ENCODE results near the gene CHN2.

Gene CHN2

DNA sequence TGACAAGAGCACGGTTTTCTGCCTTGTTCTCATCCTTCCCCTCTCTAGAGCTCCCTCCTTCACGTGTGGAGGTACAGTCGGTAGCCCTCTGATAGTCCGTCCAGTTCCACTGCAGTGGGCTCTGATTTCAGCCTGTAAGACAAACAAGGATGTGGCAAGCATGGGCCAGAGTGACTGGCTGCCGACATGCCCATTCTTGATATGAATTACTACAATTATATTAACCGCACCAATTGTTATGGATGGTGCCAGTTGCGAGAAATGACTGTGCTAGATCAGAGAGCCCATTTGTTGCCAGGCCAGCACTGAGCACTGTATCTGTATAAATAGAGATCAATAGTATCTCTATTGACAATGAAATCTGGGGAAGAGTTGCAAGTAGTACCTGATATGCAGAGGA, 146.6 kb downstream of the CHN2 start:
- no peak for DNase-seq

DNA sequence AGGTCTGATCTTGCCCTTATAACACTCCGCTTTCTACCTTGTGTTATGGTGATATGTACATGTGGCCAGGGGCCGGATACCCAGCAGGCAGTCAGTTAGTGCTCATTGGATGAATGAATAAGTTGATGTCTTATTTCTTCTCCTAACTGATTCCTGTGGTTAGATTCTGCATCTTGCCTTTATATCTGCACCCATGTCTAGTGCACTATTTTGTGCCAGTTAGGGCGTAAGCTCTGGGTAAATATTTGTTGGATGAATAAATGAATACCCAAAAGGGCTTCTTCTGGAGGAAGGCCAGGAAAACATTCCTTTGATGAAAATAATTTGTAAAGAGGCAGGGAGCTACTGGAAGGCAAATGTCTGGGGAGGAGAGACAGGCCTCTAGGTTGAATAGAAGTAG, 148.2 kb downstream of the CHN2 start:
- DNase-seq: no peak

DNA sequence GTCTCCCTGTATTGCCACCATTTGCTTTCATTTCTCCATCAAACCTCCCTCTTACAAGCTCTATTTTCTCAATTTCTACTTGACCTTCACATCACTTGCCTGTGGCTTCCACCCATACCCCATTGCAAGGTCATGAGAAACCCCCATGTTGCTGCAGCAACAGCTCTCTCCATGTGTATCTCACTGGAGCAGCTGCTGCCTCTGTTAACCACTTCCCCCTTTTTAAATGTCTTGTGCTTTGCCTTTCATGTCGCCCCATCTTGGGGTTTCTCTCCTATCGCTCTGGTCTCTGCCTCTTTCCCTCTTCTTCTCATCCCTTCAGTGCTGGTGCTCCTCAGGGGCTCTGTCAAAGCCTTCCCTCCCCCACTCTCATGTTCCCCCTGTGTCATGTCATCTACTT, 148.8 kb downstream of the CHN2 start:
- DNase-seq: no peak

DNA sequence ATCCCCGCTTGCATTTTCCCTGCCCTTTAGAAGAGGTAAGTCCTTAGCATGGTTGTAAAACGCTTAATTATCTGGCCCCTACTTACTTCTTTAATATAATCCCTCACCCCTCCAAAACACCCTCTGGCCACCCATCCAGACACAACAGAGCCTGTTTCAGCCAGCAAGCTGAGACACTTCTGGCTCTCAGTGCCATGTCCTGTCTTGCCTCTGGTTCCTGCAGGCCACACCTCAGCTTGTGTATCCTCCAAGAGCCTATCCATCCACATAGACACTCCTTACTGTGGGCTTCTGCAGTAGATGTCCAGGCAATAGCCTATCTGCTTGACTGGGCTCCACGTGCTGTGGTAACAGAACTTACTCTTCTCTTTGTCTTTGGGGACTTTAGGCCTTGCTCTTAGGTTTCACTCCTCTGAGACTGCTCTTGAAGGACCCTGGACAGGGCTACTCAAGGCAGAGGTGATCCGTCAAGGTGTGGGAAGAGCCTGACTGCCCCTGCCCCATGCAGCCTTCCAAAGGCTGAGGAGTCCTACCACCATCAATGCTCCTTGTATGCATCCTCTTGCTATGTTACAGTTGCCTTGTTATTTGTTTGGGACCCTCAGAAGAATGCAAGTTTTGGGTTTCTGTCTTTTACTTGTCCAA, 149.9 kb downstream of the CHN2 start:
- DNase-seq: no peak

DNA sequence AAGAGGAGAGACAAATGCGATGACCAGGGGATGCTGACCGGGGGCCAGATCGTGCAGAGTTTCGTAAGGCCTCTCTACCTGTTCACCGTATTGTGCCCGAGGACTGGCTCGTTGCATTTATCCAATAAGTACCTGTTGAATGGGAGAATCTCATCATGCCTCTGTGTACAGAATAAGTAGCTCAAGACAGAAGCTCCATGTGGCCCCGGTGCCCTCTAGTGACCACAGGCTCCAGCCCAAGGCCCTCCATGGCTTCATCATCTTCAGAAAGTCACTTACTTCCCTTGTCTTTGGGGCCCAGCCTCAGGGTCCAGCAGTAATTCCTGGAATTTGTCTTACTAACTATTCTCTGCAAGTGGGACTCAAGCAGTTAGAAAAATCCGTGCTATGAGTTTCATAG, 151.0 kb downstream of the CHN2 start:
- no peak for DNase-seq

DNA sequence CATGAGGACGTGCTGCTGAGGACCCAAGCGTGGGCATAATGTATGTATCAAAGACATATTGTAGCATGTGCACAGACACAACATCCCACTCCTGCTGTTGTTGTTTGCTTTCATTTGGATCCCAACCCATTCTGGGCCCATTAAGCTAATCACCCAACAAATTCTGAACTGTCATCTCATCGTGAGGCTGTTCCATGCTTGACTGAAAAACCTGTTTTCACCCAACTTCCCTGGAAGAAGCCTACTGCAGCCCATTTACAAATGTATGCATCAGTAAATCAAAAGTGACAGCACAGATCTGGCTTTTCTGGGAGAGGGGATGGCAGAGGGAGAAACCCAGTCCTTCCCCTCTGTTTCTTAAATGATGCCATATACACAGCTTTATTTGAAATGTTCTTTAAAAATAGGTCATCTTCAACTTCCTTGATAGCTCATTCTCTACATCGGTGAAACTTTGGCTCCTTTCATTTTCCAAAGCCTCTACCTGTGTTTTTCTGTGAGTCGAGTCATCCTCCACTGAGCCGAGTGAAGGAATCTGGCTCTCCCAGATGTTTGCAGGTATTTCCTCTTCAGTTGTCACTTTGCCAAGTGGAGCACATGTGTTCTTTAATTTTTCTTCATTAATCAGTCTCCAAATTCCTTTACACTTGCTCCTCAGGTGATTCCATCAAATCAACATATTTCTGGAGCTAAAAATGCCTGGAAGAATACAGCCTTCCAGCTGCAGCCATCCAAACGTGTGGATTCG, 151.8 kb downstream of the CHN2 start:
- no peak for DNase-seq

DNA sequence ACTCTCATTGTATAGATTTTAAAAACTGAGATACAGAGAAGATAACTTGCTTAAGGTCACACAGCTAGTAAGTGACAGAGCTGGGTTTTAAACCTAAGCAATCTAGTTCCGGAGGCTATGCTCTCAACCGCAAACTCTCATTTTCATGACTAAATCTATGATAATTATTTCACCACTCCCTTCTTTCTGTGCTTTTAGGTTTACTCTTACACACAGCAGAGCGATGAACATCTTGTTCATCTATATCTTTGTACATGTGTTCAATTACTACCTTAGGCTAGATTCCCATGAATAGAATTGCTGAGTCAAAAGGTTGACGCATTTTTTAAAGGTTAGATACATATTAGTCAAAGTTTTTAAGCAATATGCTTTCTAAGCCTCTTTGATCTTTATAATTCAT, 154.8 kb downstream of the CHN2 start:
- DNase-seq: no peak

DNA sequence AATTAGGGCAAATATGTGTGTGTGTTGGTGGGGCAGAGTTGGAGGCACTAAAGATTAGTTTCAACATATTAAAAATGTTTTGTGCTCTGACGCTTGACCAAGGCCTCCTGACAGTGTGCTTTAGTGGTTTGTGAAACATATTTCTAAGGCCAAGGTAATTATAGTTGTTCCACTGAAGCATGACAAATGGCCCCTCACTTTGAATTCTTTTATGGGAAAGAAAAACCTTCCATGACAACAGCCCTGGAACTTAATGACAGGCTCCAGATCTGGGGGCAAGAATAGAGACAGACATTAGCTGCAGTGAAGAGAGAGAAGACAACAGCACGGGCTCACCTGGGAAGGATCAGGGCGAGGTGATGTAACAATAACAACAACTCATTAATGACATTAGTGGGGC, 155.8 kb downstream of the CHN2 start:
- DNase-seq: no peak

DNA sequence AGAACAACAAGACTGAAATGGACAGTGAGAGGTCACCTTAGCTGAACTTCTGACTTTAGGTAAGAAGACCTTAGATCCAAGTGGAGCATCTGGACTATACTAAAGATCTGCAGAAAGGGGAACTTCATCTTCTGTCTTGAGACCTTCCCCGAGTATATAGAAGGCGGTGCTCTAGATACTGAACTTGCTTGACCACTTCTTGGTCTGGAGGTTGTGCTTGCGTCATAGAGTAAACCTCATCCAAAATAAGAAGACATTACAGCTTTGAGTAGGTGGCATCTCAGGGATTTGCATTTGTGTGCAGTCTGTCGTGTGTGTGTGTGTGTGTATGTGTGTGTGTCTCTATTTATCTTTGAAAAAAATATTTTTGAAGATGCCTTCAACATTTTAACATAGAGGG, 157.5 kb downstream of the CHN2 start:
- DNase-seq: no peak

DNA sequence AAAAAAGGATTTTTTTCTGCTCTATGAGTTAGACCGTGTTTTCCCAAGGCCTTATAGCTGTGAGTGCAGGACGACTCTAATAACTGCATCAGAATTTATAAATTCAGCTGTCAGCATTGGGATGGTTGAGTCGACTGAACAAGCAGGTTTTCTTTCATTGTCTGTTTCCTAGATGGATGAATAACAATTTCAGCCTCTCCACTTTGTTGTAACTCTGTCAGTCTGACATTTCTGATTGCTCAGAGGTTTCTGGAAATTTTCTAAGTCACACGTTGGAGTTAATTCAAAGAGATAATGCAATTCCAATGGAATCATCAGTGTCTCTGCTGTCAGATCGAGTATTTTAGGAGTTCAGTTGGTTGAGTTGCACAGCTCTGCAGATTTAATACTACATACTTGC, 159.2 kb downstream of the CHN2 start:
- DNase-seq: no peak

DNA sequence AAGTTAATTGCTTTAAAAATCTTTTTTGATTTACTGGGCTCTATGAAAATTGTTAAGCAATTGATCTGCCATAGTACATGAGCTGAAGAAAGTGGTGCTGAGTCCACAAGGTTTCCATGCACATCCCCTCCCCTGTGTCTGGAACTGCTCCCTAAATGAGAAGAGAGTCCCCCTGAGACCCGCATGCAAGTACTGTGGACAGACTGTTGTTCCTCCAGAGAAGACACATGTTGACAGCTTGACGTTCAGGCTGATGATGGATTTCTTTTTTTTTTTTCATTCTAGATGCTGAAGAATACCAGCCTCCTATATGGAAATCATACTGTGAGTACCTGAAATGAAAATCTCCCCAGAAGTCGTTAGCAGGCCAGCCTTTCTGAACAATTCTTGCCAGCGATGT, 159.8 kb downstream of the CHN2 start:
- DNase-seq: no peak

DNA sequence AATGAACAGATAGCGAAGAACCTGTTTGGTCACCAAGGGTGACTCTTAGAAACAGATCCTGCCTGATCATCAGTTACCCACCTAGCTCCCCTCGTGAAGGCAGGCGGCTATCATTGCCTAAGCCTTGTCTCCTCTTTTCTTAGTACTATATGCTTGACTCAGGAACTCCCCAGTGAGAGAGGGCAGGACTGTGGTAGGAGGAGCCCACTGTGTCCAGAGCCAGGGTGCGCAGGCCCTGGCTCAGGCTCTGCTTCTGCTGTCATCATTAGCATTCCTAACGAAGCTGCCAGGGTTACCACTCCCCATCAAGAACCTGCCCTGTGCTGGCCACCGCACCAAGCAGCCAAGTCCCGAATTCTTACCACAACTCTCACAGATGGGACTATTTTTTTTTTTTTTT, 160.8 kb downstream of the CHN2 start:
- no peak for DNase-seq

DNA sequence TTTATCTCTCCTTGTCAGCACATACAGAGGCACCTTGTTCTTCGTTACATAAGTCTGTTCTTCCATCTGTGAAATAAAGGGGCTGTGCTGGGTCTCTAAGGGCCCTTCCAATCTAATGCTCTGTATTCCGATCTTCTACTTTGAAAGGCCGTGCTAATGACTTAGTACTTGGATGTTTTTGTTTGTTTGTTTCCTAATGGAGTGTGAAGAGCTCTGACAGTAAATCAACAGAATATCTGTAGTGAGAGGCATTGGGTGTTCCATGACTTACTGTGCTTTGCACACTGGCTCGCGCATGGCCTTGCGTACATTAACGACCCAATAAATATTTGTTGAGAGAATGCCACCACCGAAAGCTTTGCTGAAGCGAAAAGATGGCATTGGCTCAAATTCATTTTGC, 162.1 kb downstream of the CHN2 start:
- no peak for DNase-seq

DNA sequence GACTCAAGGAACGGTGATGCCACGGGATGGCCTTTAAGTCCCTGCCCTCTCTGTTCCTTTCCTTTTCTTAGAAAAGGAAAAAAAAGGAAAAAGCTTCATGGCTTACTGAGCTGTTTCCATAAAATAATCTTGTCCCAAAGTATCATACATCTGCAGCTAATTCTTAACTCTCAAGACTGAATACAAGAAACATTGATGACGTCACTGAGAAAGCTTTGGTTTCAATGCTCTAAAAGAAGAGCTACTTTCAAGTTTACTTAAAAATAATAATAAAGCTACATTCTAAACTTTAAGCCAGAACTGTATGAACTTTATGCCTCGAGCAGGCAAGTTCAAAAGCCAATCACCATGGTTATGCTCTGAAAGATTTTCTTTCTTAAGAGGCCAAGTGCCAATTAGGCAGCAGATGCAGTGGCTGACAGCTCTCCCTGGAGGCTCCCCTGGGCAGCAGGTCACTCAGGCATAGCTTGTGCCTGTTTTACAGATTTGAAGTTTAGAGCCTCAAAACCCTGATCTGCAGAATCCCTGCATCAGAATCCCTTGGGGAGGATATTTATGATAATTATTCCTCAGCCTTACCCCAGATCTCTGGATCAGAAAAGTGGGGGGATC, 165.0 kb downstream of the CHN2 start:
- no peak for DNase-seq

DNA sequence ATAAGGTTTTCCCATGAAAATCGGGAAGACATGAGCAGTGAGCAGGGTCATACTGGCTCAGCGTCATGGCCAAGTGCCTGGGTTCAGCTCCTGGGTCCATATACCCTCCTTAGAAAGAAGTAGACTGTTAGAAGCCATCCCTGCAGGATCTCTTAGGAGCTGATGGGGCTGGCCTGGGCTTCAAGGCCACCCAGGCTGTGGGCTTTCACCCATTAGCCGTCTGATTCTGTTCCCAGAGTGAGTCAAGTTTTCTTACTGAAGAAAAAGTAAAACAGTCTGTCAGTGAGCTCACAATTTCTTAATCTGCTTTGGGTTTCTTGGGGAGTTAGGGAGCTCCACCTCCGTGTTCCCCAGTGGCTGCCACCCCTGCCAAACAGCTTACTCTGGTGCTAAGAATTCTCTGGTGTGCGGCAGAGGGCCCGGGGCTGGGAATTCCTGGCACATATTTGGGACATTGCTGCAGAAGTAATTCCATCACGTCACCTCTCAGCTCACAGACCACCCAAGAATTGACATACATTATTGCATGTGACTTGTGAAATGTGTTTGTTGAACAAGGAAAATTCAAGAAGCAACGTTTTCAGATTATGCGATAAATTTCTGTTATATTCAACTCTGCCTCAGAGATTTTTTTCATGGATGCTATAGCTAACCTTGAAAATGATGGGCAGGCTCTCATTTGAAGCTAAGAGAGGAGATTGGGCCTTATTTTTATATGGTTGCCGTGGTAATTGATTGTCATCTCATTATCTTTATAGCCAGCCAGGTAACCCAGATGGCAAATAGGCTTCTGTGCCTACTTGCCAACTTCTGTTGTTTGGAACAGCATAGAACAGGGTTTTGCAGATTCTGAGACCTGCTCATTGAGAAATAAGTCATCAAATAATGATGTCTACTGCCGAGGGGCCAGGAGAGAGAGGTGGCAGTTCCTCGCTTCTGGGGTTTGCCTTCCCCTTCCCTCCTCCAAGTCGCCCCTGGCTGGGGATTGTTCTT, 166.4 kb downstream of the CHN2 start:
- no peak for DNase-seq

DNA sequence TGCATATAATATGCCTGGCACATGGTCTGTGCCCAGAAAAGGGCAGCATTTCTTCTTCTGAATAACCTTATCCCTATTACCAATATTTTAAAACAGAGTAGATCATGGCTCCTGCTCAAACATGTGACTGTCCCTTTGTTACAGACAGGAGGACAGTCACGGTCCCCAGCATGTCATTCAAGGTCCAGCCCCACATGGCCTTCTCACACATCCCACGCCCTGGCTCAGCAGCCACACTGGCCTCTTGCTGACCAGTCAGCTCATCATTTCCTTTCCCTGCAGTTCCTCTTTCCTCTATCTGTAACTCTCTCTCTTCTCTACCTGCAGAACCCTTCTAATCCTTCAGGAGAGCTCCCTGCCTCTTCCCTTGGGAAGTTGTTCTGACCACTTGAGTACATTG, 167.8 kb downstream of the CHN2 start:
- no peak for DNase-seq

DNA sequence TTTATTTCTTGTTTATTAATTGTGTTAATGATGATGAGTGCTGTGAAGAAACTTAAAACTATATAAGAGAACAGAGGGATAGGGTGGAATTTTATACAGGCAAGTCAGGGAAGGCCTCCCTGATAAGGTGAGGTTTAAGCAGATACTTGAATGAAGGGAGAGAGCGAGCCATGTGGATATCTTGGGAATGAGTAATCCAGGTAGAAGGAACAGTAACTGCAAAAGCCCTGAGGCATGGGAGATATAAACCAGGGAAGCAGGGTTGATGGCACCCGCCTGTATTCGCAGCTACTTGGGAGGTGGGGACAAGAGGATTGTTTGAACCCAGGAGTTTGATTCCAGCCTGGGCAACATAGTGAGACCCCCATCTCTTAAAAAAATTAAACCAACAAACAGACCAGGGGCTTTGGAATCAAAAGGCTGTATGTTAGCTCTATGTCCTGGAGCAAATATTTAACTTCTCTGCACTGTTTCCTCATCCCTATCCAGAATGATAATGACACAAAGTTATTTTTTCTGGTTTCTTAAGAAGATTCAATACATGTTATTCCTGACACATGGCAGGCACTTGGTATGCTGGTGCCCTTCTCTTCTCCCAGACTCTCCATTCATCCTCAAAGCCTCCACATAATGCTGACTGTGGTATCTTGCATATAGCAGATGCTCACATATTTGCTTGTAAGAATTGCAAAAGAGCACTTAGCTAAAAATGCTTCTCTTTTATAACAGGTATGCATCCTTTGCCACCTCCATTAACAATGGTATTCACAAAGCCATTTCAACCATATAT, 169.3 kb downstream of the CHN2 start:
- DNase-seq: no peak

DNA sequence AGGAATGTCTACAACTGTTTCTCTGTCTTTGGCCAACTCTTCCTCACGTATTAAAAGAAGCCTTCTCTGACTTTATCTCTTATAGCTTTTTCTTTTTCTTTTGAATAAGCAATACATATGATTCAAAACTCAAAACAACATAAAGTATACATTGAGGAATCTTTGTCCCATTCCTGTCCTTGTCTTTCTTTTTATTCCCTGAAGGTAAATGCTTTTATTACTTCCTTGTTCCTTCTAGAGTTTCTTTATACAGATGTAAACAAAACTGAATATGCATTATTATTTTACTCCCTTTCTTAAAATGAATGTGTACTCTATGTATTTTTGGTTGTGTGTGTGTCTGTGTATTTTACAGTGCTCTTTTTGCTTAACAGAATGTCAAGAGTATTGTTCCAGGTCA, 170.1 kb downstream of the CHN2 start:
- DNase-seq: no peak

DNA sequence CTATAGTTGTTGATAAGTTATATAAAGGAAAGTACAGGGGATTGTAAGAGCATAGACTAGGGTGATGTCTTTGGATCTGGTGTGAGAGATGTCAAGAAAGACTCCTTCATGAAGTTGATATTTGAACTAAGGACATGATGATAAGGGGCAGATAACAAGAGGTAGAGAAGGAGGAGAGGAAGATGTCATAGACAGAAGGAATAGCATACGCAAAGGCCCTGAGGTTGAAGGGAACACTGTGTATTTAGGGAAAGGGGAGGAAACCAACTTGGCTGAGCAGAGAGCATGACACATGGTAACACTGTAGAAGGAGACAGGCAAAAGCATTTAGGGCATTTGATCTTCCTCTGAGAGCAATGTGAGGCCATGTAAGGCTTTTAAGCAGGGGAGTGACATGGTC, 170.8 kb downstream of the CHN2 start:
- DNase-seq: no peak

DNA sequence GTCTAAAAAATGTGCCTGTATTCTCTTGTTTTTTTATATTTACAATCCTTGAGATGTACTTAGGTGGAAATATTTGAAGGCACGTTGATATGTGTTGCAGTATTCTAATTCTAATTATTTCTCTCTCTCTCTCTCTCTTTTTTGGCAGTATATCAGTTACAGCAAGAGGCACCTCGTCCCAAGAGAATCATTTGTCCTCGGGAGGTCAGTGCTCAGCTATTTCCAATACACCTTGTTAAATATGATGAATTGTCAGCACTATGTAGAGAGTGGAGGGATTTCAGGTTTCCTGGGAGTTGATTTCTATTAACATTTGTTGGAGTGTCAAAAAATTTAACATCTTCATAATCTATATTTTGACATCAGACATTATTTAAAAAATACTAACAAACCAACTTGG, 173.2 kb downstream of the CHN2 start:
- no peak for DNase-seq

DNA sequence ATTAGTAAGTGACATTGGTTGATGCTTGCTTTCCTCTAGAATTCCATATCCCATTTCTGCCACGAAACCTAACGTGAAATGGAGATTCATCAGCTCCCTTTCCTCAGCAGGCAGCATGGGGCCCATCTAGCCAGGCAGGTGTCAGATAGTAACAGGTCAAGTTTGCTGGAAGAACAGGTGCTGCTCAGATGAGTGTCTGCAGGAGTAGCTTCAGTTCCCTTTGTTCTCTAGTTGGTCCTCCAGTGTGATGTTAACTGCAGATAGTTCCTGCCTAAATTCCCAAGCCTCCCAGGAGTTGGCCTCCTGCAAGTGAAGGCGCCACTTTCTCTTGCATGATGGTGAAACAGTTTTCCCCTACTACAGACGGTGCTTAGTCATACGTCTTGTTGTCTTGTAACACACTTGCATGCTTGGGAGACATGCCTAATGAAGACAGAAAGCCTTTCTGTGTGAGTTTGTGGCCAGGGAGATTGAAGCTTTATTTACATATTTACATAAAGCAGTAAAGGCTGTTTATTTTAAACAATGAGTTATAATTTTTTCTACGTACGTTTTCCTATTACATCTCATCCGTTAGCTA, 175.4 kb downstream of the CHN2 start:
- no peak for DNase-seq
